Measurements from ENCODE around the gene MISP. TPM values are rescaled to one million over a fixed set of nuclear protein-coding genes. Genes with fewer than 3 reads are reported as not detected.
"Not testable (repeated sequence)": the region's sequence is repeated elsewhere in the genome, so short reads cannot be mapped to it uniquely, and the experiment has no call there.

Gene MISP
- total and polyA plus RNA-seq, 7 donors, result 0.08 to 0.13 (median 0.09) TPM; not detected in 4

- WGBS, 3 donors, result 64 to 72% (median 70%) methylated on average over 16 to 17 of the region's 19 CpGs
- ATAC-seq (no peak), DNase-seq (no peak)
- TF ChIP-seq CTCF (IDR thresholded peaks at IDR 0.05), result no peak
- Histone ChIP-seq H3K4me3 (no peak overlapping the region), H3K27ac (no peak overlapping the region), H3K9me3 (peaks cover 10% of the 10 kb centered on the region), H3K36me3 (ENCODE audit: insufficient read depth in 1 of 2, low read depth in 1 of 2) (no peaks in the 10 kb centered on the region), H3K4me1 (no peaks in the 10 kb centered on the region), H3K27me3 (ENCODE audit: insufficient read depth in 3 of 3, low read length in 2 of 3) (peaks cover 0 to 11% (median 8%) of the 10 kb centered on the region in 3 donors)
- intact Hi-C loops (cut with DNase I), result no loop called here
Measured at GRCh38 chr19:741506-742131, 9.3 kb upstream of the MISP start.

DNA sequence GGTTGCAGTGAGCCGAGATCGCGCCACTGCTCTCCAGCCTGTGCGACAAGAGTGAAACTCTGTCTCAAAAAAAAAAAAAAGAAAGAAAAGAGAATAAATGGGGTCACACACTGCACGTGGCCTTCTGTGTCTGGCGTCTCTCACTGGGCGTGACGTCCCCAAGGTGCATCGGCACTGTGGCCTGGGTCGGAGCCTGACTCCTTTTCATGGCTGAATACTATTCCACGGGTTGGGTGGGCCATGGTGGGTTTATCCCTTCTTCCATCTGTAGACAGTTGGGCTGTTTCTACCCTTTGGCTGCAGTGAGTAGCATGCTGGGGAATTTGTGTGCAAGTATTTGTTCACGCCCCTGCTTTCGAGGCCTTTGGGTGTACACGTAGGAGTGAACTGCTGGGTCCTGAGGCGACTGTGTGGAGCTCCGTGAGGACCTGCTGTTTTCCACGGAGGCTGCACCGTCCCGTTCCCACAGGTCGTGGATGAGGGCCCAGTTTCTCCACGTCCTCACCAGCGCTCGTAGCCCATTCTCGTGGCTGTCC is 8.3 kb upstream of the MISP start:
- ATAC-seq, result no peak
- DNase-seq, result no peak
- Histone ChIP-seq H3K4me3 (no peak overlapping the region), H3K4me1 (no peaks in the 10 kb centered on the region), H3K27ac (no peak overlapping the region), H3K9me3 (peaks cover 10% of the 10 kb centered on the region), H3K36me3 (ENCODE audit: insufficient read depth in 1 of 2, low read depth in 1 of 2) (no peaks in the 10 kb centered on the region), H3K27me3 (ENCODE audit: insufficient read depth in 3 of 3, low read length in 2 of 3) (peaks cover 0 to 11% (median 8%) of the 10 kb centered on the region in 3 donors)
- TF ChIP-seq CTCF (IDR thresholded peaks at IDR 0.05), result no peak
- intact Hi-C loops (cut with DNase I), result no loop called here
- WGBS, 3 donors, result 89 to 90% (median 90%) methylated on average over 24 of the region's 24 CpGs

DNA sequence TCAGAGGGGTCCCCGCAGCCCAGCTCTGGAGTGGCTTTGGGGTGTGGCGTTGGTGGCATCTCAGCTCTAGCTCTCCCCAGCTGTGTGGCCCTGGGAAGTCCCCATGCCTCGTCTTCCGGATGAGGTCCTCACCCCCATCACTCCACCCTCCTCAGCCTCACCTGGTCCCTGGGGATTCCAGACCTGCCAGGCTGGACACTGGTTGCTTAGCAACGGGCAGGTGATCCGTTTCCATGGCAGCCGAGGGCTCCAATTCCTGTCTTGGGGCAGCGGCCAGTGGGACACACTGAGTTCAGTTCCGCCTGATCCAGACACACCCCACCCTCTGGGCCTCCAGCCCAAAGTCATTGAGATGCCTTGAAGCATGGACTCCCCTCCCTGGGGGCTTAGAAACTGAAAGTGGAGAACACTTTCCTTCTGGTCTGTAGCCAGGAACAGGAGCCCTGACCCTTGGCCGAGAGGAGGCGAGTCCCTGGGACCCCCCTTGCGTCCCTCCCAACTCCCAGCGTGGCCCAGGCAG is 7.7 kb upstream of the MISP start:
- H3K27ac ChIP-seq, result no peak overlapping the region
- TF ChIP-seq CTCF (IDR thresholded peaks at IDR 0.05), result no peak
- H3K27me3 ChIP-seq (ENCODE audit: insufficient read depth in 3 of 3, low read length in 2 of 3), result peaks cover 0 to 11% (median 8%) of the 10 kb centered on the region in 3 donors
- intact Hi-C loops (cut with DNase I), result no loop called here
- H3K4me1 ChIP-seq, result no peaks in the 10 kb centered on the region
- no peak for DNase-seq
- ATAC-seq, result peak in 1 of 4 donors; percentile 46
- WGBS, 3 donors, result 31 to 41% (median 34%) methylated on average over 12 to 13 of the region's 13 CpGs
- H3K4me3 ChIP-seq, result no peak overlapping the region
- H3K9me3 ChIP-seq, result peaks cover 10% of the 10 kb centered on the region
- no peaks in the 10 kb centered on the region for H3K36me3 ChIP-seq (ENCODE audit: insufficient read depth in 1 of 2, low read depth in 1 of 2)

GRCh38 chr19:745138-745537 is 5.8 kb upstream of the MISP start:
- ATAC-seq; intact Hi-C loops (cut with DNase I): not testable (repeated sequence)
- WGBS, 3 donors, result 30 to 41% (median 34%) methylated on average over 7 of the region's 7 CpGs

GRCh38 chr19:746208-746819 is 4.6 kb upstream of the MISP start:
- DNase-seq (no peak), ATAC-seq (no peak)
- Histone ChIP-seq H3K27ac (no peak overlapping the region), H3K4me3 (no peak overlapping the region), H3K9me3 (peaks cover 10% of the 10 kb centered on the region), H3K36me3 (ENCODE audit: insufficient read depth in 1 of 2, low read depth in 1 of 2) (no peaks in the 10 kb centered on the region), H3K4me1 (no peaks in the 10 kb centered on the region), H3K27me3 (ENCODE audit: insufficient read depth in 3 of 3, low read length in 2 of 3) (peaks cover 0 to 14% (median 10%) of the 10 kb centered on the region in 3 donors)
- intact Hi-C loops (cut with DNase I), result no loop called here
- WGBS, 3 donors, result 93 to 96% (median 94%) methylated on average over 40 to 43 of the region's 43 CpGs
- TF ChIP-seq CTCF (IDR thresholded peaks at IDR 0.05), result no peak

More at GRCh38 chr19:745138-745537, 5.8 kb upstream of the MISP start:
- not testable (repeated sequence) for H3K9me3 ChIP-seq; DNase-seq; H3K27ac ChIP-seq; H3K36me3 ChIP-seq (ENCODE audit: insufficient read depth in 1 of 2, low read depth in 1 of 2); H3K4me3 ChIP-seq; H3K4me1 ChIP-seq; H3K27me3 ChIP-seq (ENCODE audit: insufficient read depth in 3 of 3, low read length in 2 of 3)
